Epithelial cell of alveolus of lung (primary cell): ENCODE data around the gene VARS1. TPM values are rescaled to one million over a fixed set of nuclear protein-coding genes. Genes with fewer than 3 reads are reported as not detected.

ENCODE experiments used
- total RNA-seq: library from RNA; depleted of rRNA; stranded (reverse); fragments of >200 nt; gene quantifications from 2 replicates; pipeline ENCODE4 v1.2.1, GENCODE V29; 2015

VARS1 gene
- 44.4 and 93.2 TPM in 2 replicates for total RNA-seq

GRCh38 chr6:31795616-31796298, at the start of gene VARS1:
VARS1 (minus strand) TSS chr6:31795752; CDS start chr6:31795217, 535 bp downstream.

GRCh38 chr6:31827286-31828079, 31.9 kb upstream of the VARS1 start, which contains the start of gene HSPA1B:
HSPA1B (plus strand) TSS chr6:31827738; CDS start chr6:31827951, 213 bp downstream.

GRCh38 chr6:31815025-31815838, 19.7 kb upstream of the VARS1 start, which contains the start of the genes HSPA1A and HSPA1L:
HSPA1A (plus strand) TSS chr6:31815543; CDS start chr6:31815757, 214 bp downstream.
HSPA1L (minus strand) TSS chr6:31815283; CDS start chr6:31811972, 3,311 bp downstream.

GRCh38 chr6:31806470-31807272, 11.1 kb upstream of the VARS1 start, which contains the start of gene LSM2:
LSM2 (minus strand) TSS chr6:31806966; CDS start chr6:31806757, 209 bp downstream.

GRCh38 chr6:31776989-31777666, 18.4 kb downstream of the VARS1 start, which contains the start of gene VWA7:
VWA7 (minus strand) TSS chr6:31777328; CDS start chr6:31776779, 549 bp downstream.

GRCh38 chr6:31762356-31762755, 33.2 kb downstream of the VARS1 start, which contains the start of gene SAPCD1:
SAPCD1 (plus strand) TSS chr6:31762656; CDS start chr6:31763055, 399 bp downstream.

Other genes starting within 250 kb of the VARS1 start
- gene ATP6V1G2, start 249.1 kb downstream of the VARS1 start, total RNA-seq, result 4.1 and 5.9 TPM in 2 replicates
- gene NFKBIL1, start 248.1 kb downstream of the VARS1 start, total RNA-seq, result 17.8 and 24.4 TPM in 2 replicates
- not detected in 2 replicates for gene LTA, start 223.5 kb downstream of the VARS1 start, total RNA-seq
- gene TNF, start 220.2 kb downstream of the VARS1 start, total RNA-seq, result not detected in 2 replicates
- 0.91 TPM in 1 of 2 replicates, not detected in the other for gene LTB, start 213.3 kb downstream of the VARS1 start, total RNA-seq
- 0.08 TPM in 1 of 2 replicates, not detected in the other for gene LST1, start 209.5 kb downstream of the VARS1 start, total RNA-seq
- gene NCR3, start 202.7 kb downstream of the VARS1 start, total RNA-seq, result not detected in 2 replicates
- gene AIF1, start 180.5 kb downstream of the VARS1 start, total RNA-seq, result not detected in 2 replicates
- gene PRRC2A, start 175.0 kb downstream of the VARS1 start, total RNA-seq, result 80.5 and 92.3 TPM in 2 replicates
- 217 and 269 TPM in 2 replicates for gene BAG6, start 143.1 kb downstream of the VARS1 start, total RNA-seq
- 1.8 and 3.0 TPM in 2 replicates for gene APOM, start 139.9 kb downstream of the VARS1 start, total RNA-seq
- gene C6orf47, start 135.0 kb downstream of the VARS1 start, total RNA-seq, result 16.0 and 18.2 TPM in 2 replicates
- 20.8 and 34.9 TPM in 2 replicates for gene GPANK1, start 130.8 kb downstream of the VARS1 start, total RNA-seq
- gene CSNK2B, start 129.7 kb downstream of the VARS1 start, total RNA-seq, result 297 and 307 TPM in 2 replicates
- gene LY6G5B, start 125.8 kb downstream of the VARS1 start, total RNA-seq, result 0.91 and 2.1 TPM in 2 replicates
- 0.64 and 1.4 TPM in 2 replicates for gene LY6G5C, start 114.7 kb downstream of the VARS1 start, total RNA-seq
- gene ABHD16A, start 92.4 kb downstream of the VARS1 start, total RNA-seq, result 28.1 and 28.7 TPM in 2 replicates
- gene LY6G6F, start 88.9 kb downstream of the VARS1 start, total RNA-seq, result not detected in 2 replicates
- not detected in 2 replicates for gene LY6G6D, start 80.4 kb downstream of the VARS1 start, total RNA-seq
- gene LY6G6C, start 74.0 kb downstream of the VARS1 start, total RNA-seq, result not detected in 2 replicates
- not detected in 2 replicates for gene MPIG6B, start 72.4 kb downstream of the VARS1 start, total RNA-seq
- gene DDAH2, start 66.5 kb downstream of the VARS1 start, total RNA-seq, result 41.9 and 42.4 TPM in 2 replicates
- 281 and 648 TPM in 2 replicates for gene CLIC1, start 59.2 kb downstream of the VARS1 start, total RNA-seq
- gene MSH5, start 55.7 kb downstream of the VARS1 start, total RNA-seq, result 5.0 and 10.5 TPM in 2 replicates
- not detected in 2 replicates for gene SAPCD1, start 33.1 kb downstream of the VARS1 start, total RNA-seq
- 0.13 TPM in 1 of 2 replicates, not detected in the other for gene VWA7, start 18.4 kb downstream of the VARS1 start, total RNA-seq
- 75.9 and 82.9 TPM in 2 replicates for gene LSM2, start 11.2 kb upstream of the VARS1 start, total RNA-seq
- gene HSPA1L, start 19.5 kb upstream of the VARS1 start, total RNA-seq, result 0.48 and 0.78 TPM in 2 replicates
- gene HSPA1A, start 19.8 kb upstream of the VARS1 start, total RNA-seq, result 54.6 and 130 TPM in 2 replicates
- 56.9 and 72.9 TPM in 2 replicates for gene HSPA1B, start 32.0 kb upstream of the VARS1 start, total RNA-seq
- 47.8 and 53.7 TPM in 2 replicates for gene NEU1, start 67.1 kb upstream of the VARS1 start, total RNA-seq
- gene SLC44A4, start 83.2 kb upstream of the VARS1 start, total RNA-seq, result 1.0 TPM in 1 of 2 replicates, not detected in the other
- 43.0 and 43.1 TPM in 2 replicates for gene EHMT2, start 101.9 kb upstream of the VARS1 start, total RNA-seq
- 2.0 and 2.1 TPM in 2 replicates for gene ZBTB12, start 106.3 kb upstream of the VARS1 start, total RNA-seq
- 0.65 and 4.8 TPM in 2 replicates for gene C2, start 132.0 kb upstream of the VARS1 start, total RNA-seq
- 5.2 and 10.7 TPM in 2 replicates for gene CFB, start 150.3 kb upstream of the VARS1 start, total RNA-seq
- gene NELFE, start 163.2 kb upstream of the VARS1 start, total RNA-seq, result 80.6 and 127 TPM in 2 replicates
- gene SKIC2, start 163.4 kb upstream of the VARS1 start, total RNA-seq, result 40.0 and 43.1 TPM in 2 replicates
- 13.3 and 24.6 TPM in 2 replicates for gene DXO, start 176.4 kb upstream of the VARS1 start, total RNA-seq
- 0.52 and 13.6 TPM in 2 replicates for gene C4A, start 186.3 kb upstream of the VARS1 start, total RNA-seq
- gene C4B, start 219.0 kb upstream of the VARS1 start, total RNA-seq, result 0.39 and 9.3 TPM in 2 replicates
- not detected in 2 replicates for gene CYP21A2, start 242.7 kb upstream of the VARS1 start, total RNA-seq